Stomach (tissue), 4 donors: ENCODE measurements around the gene BHLHA15.
"Not testable (repeated sequence)": the region's sequence is repeated elsewhere in the genome, so short reads cannot be mapped to it uniquely, and the experiment has no call there.

Source experiments
- CTCF ChIP-seq, 7 experiments: fragments of 450-650 bp in 4 of 7; fragments of 200-600 bp in 3 of 7; sonication (generic) in 3 of 7; IDR thresholded peaks; one replicate each; pipeline ENCODE4 v1.5.1; 2016 to 2019; ENCODE audit warnings: antibody characterized with exemption in 7 of 7, control low read depth in 2 of 7, mild to moderate bottlenecking in 1 of 7
- POLR2A ChIP-seq, 4 donors: fragments of 450-650 bp; IDR thresholded peaks; one replicate each; pipeline ENCODE4 v1.6.1; 2016; ENCODE audit warnings: antibody characterized with exemption in 4 of 4, control low read depth in 2 of 4, mild to moderate bottlenecking in 1 of 4, moderate library complexity in 1 of 4
- POLR2AphosphoS5 ChIP-seq, 3 donors: sonication (generic); formaldehyde crosslinking; IDR thresholded peaks; one replicate each; pipeline ENCODE4 v1.6.1; 2016; ENCODE audit warnings: antibody characterized with exemption in 3 of 3

- TF ChIP-seq POLR2A, CTCF, POLR2AphosphoS5 (IDR thresholded peaks at IDR 0.05): not testable (repeated sequence)
Observed at GRCh38 chr7:98219382-98219781, 8.1 kb downstream of the BHLHA15 start.
